HCT116 (cell line): ENCODE data around the gene ATP6V1G1. TPM values are rescaled to one million over a fixed set of nuclear protein-coding genes. Genes with fewer than 3 reads are reported as not detected.

Experiments
- ATAC-seq: fragments of 200-7000 bp; cut with Tn5 transposase; 2 replicates; pipeline ENCODE4 v1.9.1; 2020; ENCODE audit warnings: mild to moderate bottlenecking, moderate library complexity
- BruUV-seq: library from RNA; stranded (reverse); fragments of 400-500 nt; replicated peaks from 2 replicates; lab custom pipeline; 2021; lab: Mats Ljungman, UMichigan
- CTCF ChIA-PET: fragments of 300-600 bp; sonication (Branson Sonifier 250); formaldehyde crosslinking; loops from one replicate; lab custom pipeline; 2021; ENCODE audit warnings: antibody characterized with exemption; lab: Charles Lee
- POLR2A ChIA-PET: fragments of 300-600, 350-600 bp; sonication (Branson Sonifier 250); formaldehyde crosslinking; loops from one replicate; lab custom pipeline; 2021; ENCODE audit warnings: antibody characterized with exemption; lab: Charles Lee
- RAD21 ChIA-PET, 2 experiments: fragments of 300-600 bp; sonication (Branson Sonifier 250); formaldehyde crosslinking; loops; one replicate each; lab custom pipeline; 2023; ENCODE audit warnings: low total read pairs in 2 of 2; ENCODE audit not compliant: uncharacterized antibody in 2 of 2, unreplicated experiment in 2 of 2, low non-redundant PET in 1 of 2; lab: Charles Lee
- DNase-seq: peaks from one replicate; pipeline ENCODE4 v3.0.0-alpha.2; 2010; ENCODE audit warnings: low read depth, low spot score
- H2AFZ ChIP-seq: fragments of 200-600 bp; shearing (Covaris generic), sonication (generic); 2 replicates; pipeline ENCODE4 v1.6.1; 2017; ENCODE audit warnings: low read depth, mixed run types, mixed read lengths, antibody characterized with exemption, low read length; ENCODE audit not compliant: poor library complexity, severe bottlenecking
- H3K27ac ChIP-seq: 2 replicates; pipeline ENCODE4 v1.5.1; 2012; ENCODE audit warnings: low read depth, low read length
- H3K27me3 ChIP-seq: fragments of 200-600 bp; sonication (generic); 2 replicates; pipeline ENCODE4 v1.6.1; 2016; ENCODE audit warnings: mixed run types, low read length, mixed read lengths; ENCODE audit not compliant: insufficient read depth
- H3K36me3 ChIP-seq, 2 experiments: fragments of 200-500 bp in 1 of 2; fragments of 200-600 bp in 1 of 2; sonication (Bioruptor generic) in 1 of 2; sonication (generic) in 1 of 2; 2 replicates each; pipeline versions ENCODE4 v1.5.1 to v1.6.1; 2014 to 2016; ENCODE audit warnings: low read length in 2 of 2, inconsistent platforms in 1 of 2, mixed read lengths in 1 of 2, mixed run types in 1 of 2; ENCODE audit not compliant: insufficient read depth in 2 of 2, control insufficient read depth in 1 of 2
- H3K4me1 ChIP-seq, 2 experiments: fragments of 200-600 bp in 1 of 2; sonication (generic) in 1 of 2; 2 replicates each; pipeline versions ENCODE4 v1.5.1 to v1.6.1; 2012 to 2017; ENCODE audit warnings: low read length in 2 of 2, inconsistent platforms in 1 of 2, mild to moderate bottlenecking in 1 of 2, mixed read lengths in 1 of 2, mixed run types in 1 of 2, moderate library complexity in 1 of 2; ENCODE audit not compliant: insufficient read depth in 2 of 2, control insufficient read depth in 1 of 2
- H3K4me2 ChIP-seq: fragments of 200-600 bp; sonication (generic); 2 replicates; pipeline ENCODE4 v1.6.1; 2017; ENCODE audit warnings: mixed run types, low read length, mixed read lengths
- H3K4me3 ChIP-seq, 2 experiments: fragments of 200-600 bp in 1 of 2; sonication (generic) in 1 of 2; replicated peaks in 1 of 2; 2 replicates each; pipeline ENCODE4 v1.5.1; 2011 to 2016; ENCODE audit warnings: low read length in 2 of 2, control low read depth in 1 of 2, low read depth in 1 of 2, mild to moderate bottlenecking in 1 of 2, mixed read lengths in 1 of 2, mixed run types in 1 of 2
- H3K79me2 ChIP-seq: fragments of 200-600 bp; sonication (generic); 2 replicates; pipeline ENCODE4 v1.6.1; 2017; ENCODE audit warnings: mild to moderate bottlenecking, mixed run types, low read length, moderate library complexity, mixed read lengths; ENCODE audit not compliant: insufficient read depth
- H3K9ac ChIP-seq: fragments of 200-600 bp; sonication (generic); 2 replicates; pipeline ENCODE4 v1.6.1; 2016; ENCODE audit warnings: low read length, mixed read lengths
- H3K9me2 ChIP-seq: fragments of 200-600 bp; sonication (generic), shearing (Covaris generic); 2 replicates; pipeline ENCODE4 v1.6.1; 2017; ENCODE audit warnings: mixed run types, mild to moderate bottlenecking, moderate library complexity; ENCODE audit not compliant: insufficient read depth
- H3K9me3 ChIP-seq, 2 experiments: fragments of 200-500 bp in 1 of 2; fragments of 200-600 bp in 1 of 2; sonication (Bioruptor generic) in 1 of 2; sonication (generic) in 1 of 2; 2 replicates each; pipeline ENCODE4 v1.6.1; 2014 to 2017; ENCODE audit warnings: low read length in 2 of 2, mixed read lengths in 2 of 2, inconsistent platforms in 1 of 2, low read depth in 1 of 2, mild to moderate bottlenecking in 1 of 2, mixed run types in 1 of 2, moderate library complexity in 1 of 2; ENCODE audit not compliant: control insufficient read depth in 1 of 2, insufficient read depth in 1 of 2
- H4K20me1 ChIP-seq: fragments of 200-600 bp; sonication (generic), shearing (Covaris generic); 2 replicates; pipeline ENCODE4 v1.6.1; 2017; ENCODE audit warnings: mixed run types, mild to moderate bottlenecking, moderate library complexity; ENCODE audit not compliant: insufficient read depth
- ATF3 ChIP-seq: IDR thresholded peaks from 2 replicates; pipeline ENCODE4 v1.6.1; 2012
- CBX3 ChIP-seq: IDR thresholded peaks from 2 replicates; pipeline ENCODE4 v1.6.1; 2012; ENCODE audit warnings: low read depth
- EGR1 ChIP-seq: IDR thresholded peaks from 2 replicates; pipeline ENCODE4 v1.6.1; 2012; ENCODE audit warnings: low read depth
- ELF1 ChIP-seq: IDR thresholded peaks from 2 replicates; pipeline ENCODE4 v1.6.1; 2012; ENCODE audit warnings: low read depth, borderline replicate concordance
- EZH2 ChIP-seq: fragments of 200-600 bp; sonication (generic); IDR thresholded peaks from 2 replicates; pipeline ENCODE4 v1.6.1; 2017; ENCODE audit warnings: antibody characterized with exemption, mixed run types
- EZH2phosphoT487 ChIP-seq: fragments of 200-600 bp; IDR thresholded peaks from 2 replicates; pipeline ENCODE4 v1.6.1; 2018; ENCODE audit warnings: antibody characterized with exemption, borderline replicate concordance
- FOSL1 ChIP-seq: IDR thresholded peaks from 2 replicates; pipeline ENCODE4 v1.6.1; 2012; ENCODE audit warnings: low read depth
- POLR2A ChIP-seq: IDR thresholded peaks from 2 replicates; pipeline ENCODE4 v1.7.0; 2011; ENCODE audit warnings: borderline replicate concordance; ENCODE audit not compliant: insufficient read depth, insufficient read length; ENCODE audit errors: extremely low read depth
- REST ChIP-seq: IDR thresholded peaks from 2 replicates; pipeline ENCODE4 v1.6.1; 2012; ENCODE audit warnings: low read depth
- SIN3A ChIP-seq: IDR thresholded peaks from 2 replicates; pipeline ENCODE4 v1.6.1; 2012; ENCODE audit warnings: low read depth
- SRF ChIP-seq: IDR thresholded peaks from 2 replicates; pipeline ENCODE4 v1.6.1; 2012; ENCODE audit warnings: low read depth
- YY1 ChIP-seq: IDR thresholded peaks from 2 replicates; pipeline ENCODE4 v1.6.1; 2011; ENCODE audit warnings: low read length, low read depth, moderate library complexity, mild to moderate bottlenecking; ENCODE audit not compliant: insufficient replicate concordance; ENCODE audit errors: extremely low read depth
- ZNF274 ChIP-seq: fragments of 200-500 bp; sonication (Bioruptor generic); IDR thresholded peaks from 2 replicates; pipeline ENCODE4 v1.6.1; 2014; ENCODE audit warnings: mild to moderate bottlenecking, low read depth, low read length, inconsistent platforms
- intact Hi-C: fragments of 100-400 bp; cut with micrococcal nuclease; formaldehyde crosslinking; loops from 2 replicates; pipeline ENCODE4 v1.10.0; 2022
- total RNA-seq: library from RNA; stranded (reverse); gene quantifications from one replicate; pipeline ENCODE4 v1.2.1, GENCODE V29; 2021; ENCODE audit not compliant: unreplicated experiment

ATP6V1G1 gene
- total RNA-seq, 1 experiment from 2014 or later = 72.3 TPM

- no peaks in the 10 kb centered on the region for H3K9me2 ChIP-seq
- no peaks in the 10 kb centered on the region; a peak in 1 of 4 replicates for H3K4me1 ChIP-seq
- ChIA-PET POLR2A (interaction anchor here (2.2 kb wide), 1 partner anchor 17 kb away, joined by 8 read pairs; the partner anchor contains the start of gene ATP6V1G1), CTCF (no interaction called here), RAD21 (no interaction called here)
- H2AFZ ChIP-seq = no peak overlapping the region
- no peak overlapping the region for H3K27ac ChIP-seq
- DNase-seq (no peak), ATAC-seq (no peak)
- H3K36me3 ChIP-seq = no peaks in the 10 kb centered on the region
- no peak overlapping the region for H3K4me2 ChIP-seq
- no peaks in the 10 kb centered on the region for H3K9me3 ChIP-seq
- BruUV-seq = no TSS peak
- no peak overlapping the region for H3K9ac ChIP-seq
- H3K4me3 ChIP-seq = no peak overlapping the region
- H3K27me3 ChIP-seq = no peaks in the 10 kb centered on the region
- no peaks in the 10 kb centered on the region for H3K79me2 ChIP-seq
- no peak for TF ChIP-seq SRF
- TF ChIP-seq ELF1 = no peak
- TF ChIP-seq YY1 = no peak
- TF ChIP-seq EZH2 = no peak
- no peak for TF ChIP-seq ATF3
- no peak for TF ChIP-seq FOSL1
- TF ChIP-seq CBX3 = no peak
- no peak for TF ChIP-seq EGR1
- no peak for TF ChIP-seq EZH2phosphoT487
- TF ChIP-seq POLR2A = no peak
- H4K20me1 ChIP-seq = no peaks in the 10 kb centered on the region
- intact Hi-C loops = no loop called here
Observed at GRCh38 chr9:114570742-114571141, 16.8 kb upstream of the ATP6V1G1 start.

- H3K27ac ChIP-seq = no peak overlapping the region
- no peak overlapping the region for H2AFZ ChIP-seq
- H3K36me3 ChIP-seq = no peaks in the 10 kb centered on the region
- H3K27me3 ChIP-seq = no peaks in the 10 kb centered on the region
- ChIA-PET CTCF (no interaction called here), POLR2A (interaction anchor here (2.2 kb wide), 1 partner anchor 16 kb away, joined by 8 read pairs; the partner anchor contains the start of gene ATP6V1G1), RAD21 (no interaction called here)
- DNase-seq (no peak), ATAC-seq (no peak)
- TF ChIP-seq REST (no peak), ELF1 (no peak), ATF3 (no peak), ZNF274 (no peak), SIN3A (no peak), CBX3 (no peak)
- no TSS peak for BruUV-seq
- no peaks in the 10 kb centered on the region for H3K9me3 ChIP-seq
- no peak overlapping the region for H3K4me3 ChIP-seq
- intact Hi-C loops = no loop called here
- H3K79me2 ChIP-seq = no peaks in the 10 kb centered on the region
- no peaks in the 10 kb centered on the region for H3K9me2 ChIP-seq
- no peak overlapping the region for H3K4me2 ChIP-seq
- H4K20me1 ChIP-seq = no peaks in the 10 kb centered on the region
- H3K4me1 ChIP-seq = no peaks in the 10 kb centered on the region
- H3K9ac ChIP-seq = no peak overlapping the region
Observed at GRCh38 chr9:114571391-114571790, 16.2 kb upstream of the ATP6V1G1 start.
